Prostate gland (tissue), 2 donors: ENCODE data around the gene GGA3.

Experiments used
- POLR2A ChIP-seq: fragments of 450-650 bp; IDR thresholded peaks from one replicate; pipeline ENCODE4 v1.6.1; 2016; ENCODE audit warnings: antibody characterized with exemption, mild to moderate bottlenecking
- POLR2AphosphoS5 ChIP-seq: sonication (generic); formaldehyde crosslinking; IDR thresholded peaks from one replicate; pipeline ENCODE4 v1.6.1; 2017; ENCODE audit warnings: antibody characterized with exemption
- TF ChIP-seq, protein P1 (sequence below), 4 experiments: fragments of 200-600 bp in 2 of 4; fragments of 450-650 bp in 2 of 4; sonication (generic) in 2 of 4; IDR thresholded peaks; 1 replicate in 3 of 4; 2 replicates in 1 of 4; pipeline ENCODE4 v1.5.1; 2016 to 2019; ENCODE audit warnings: antibody characterized with exemption in 4 of 4, mild to moderate bottlenecking in 2 of 4, moderate library complexity in 2 of 4

DNA sequence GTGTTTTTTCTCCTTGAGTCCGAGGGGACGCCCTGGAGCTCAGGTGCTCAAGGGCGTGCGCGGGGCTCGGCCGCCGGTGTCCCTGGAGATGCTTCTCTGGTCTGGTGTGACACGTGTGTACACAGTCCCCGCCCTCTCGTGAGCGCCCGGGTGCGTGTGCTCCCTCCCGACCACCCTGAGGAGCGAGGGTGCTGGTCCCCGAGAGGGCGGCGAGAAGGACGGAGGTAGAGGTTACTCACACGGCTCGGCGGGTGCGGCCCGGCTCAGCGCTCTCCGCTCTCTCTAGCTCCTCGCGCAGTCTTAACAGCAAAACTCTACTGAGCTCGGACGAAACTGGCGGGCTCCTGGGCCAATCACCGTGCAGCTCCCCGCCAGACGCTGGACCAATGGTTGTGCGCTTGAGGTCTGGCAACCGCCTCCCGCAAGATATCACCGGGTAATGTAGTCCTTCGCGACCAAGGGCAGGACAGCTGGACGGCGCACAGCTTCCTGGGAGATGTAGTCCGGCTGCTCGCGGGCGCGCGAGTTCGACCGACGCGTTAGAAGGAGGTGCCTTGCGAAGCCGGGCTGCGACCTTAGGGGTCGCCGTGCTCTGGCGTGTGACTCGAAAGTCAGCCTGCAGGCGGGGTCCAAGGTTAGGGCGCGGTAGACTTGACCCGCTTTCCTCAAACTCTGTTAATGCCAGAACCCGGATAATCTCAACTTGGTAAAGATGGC, 27.9 kb upstream of the GGA3 start, which contains the start of gene SLC25A19:
- TF ChIP-seq, protein P1, sequence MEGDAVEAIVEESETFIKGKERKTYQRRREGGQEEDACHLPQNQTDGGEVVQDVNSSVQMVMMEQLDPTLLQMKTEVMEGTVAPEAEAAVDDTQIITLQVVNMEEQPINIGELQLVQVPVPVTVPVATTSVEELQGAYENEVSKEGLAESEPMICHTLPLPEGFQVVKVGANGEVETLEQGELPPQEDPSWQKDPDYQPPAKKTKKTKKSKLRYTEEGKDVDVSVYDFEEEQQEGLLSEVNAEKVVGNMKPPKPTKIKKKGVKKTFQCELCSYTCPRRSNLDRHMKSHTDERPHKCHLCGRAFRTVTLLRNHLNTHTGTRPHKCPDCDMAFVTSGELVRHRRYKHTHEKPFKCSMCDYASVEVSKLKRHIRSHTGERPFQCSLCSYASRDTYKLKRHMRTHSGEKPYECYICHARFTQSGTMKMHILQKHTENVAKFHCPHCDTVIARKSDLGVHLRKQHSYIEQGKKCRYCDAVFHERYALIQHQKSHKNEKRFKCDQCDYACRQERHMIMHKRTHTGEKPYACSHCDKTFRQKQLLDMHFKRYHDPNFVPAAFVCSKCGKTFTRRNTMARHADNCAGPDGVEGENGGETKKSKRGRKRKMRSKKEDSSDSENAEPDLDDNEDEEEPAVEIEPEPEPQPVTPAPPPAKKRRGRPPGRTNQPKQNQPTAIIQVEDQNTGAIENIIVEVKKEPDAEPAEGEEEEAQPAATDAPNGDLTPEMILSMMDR (IDR thresholded peaks at IDR 0.05) = peak in 1 of 4 experiments; percentile 13
- TF ChIP-seq POLR2AphosphoS5 (peak; percentile 98), POLR2A (peak; percentile 98)
